ENCODE measurements around the gene SERAC1. TPM values are rescaled to one million over a fixed set of nuclear protein-coding genes. Genes with fewer than 3 reads are reported as not detected.

SERAC1 gene
- total RNA-seq, 1 donor from 2014 or later = 17.1 TPM

GRCh38 chr6:158066136-158066781 lies 101.8 kb downstream of the SERAC1 start:
- Mint-ChIP-seq H3K4me1 (ENCODE audit: low read depth) (peaks cover 40% of the 10 kb centered on the region), H3K36me3 (ENCODE audit: low read depth) (peaks cover 31% of the 10 kb centered on the region), H3K27me3 (ENCODE audit: low read depth) (no peaks in the 10 kb centered on the region), H3K9me3 (ENCODE audit: low read depth) (no peaks in the 10 kb centered on the region), H3K4me3 (ENCODE audit: unreplicated experiment) (no peak overlapping the region), H3K27ac (ENCODE audit: unreplicated experiment) (no peak overlapping the region)
- no peak for TF ChIP-seq CTCF (IDR thresholded peaks at IDR 0.05)
- peak; percentile 58 for DNase-seq (ENCODE audit: low spot score)

- no peak overlapping the region for H3K4me3 Mint-ChIP-seq (ENCODE audit: unreplicated experiment)
- no peaks in the 10 kb centered on the region for H3K9me3 Mint-ChIP-seq (ENCODE audit: low read depth)
- no peak overlapping the region for H3K27ac Mint-ChIP-seq (ENCODE audit: unreplicated experiment)
These were observed 103.3 kb downstream of the SERAC1 start for GRCh38 chr6:158064725-158065251.

GRCh38 chr6:158063736-158064135 lies 104.3 kb downstream of the SERAC1 start:
- Mint-ChIP-seq H3K27ac (ENCODE audit: unreplicated experiment) (no peak overlapping the region), H3K27me3 (ENCODE audit: low read depth) (no peaks in the 10 kb centered on the region), H3K9me3 (ENCODE audit: low read depth) (no peaks in the 10 kb centered on the region), H3K4me1 (ENCODE audit: low read depth) (peaks cover 32% of the 10 kb centered on the region), H3K4me3 (ENCODE audit: unreplicated experiment) (no peak overlapping the region), H3K36me3 (ENCODE audit: low read depth) (peaks cover 26% of the 10 kb centered on the region)
- DNase-seq (ENCODE audit: low spot score) = no peak
- no peak for TF ChIP-seq CTCF (IDR thresholded peaks at IDR 0.05)

More at GRCh38 chr6:158064725-158065251, 103.3 kb downstream of the SERAC1 start:
- peaks cover 42% of the 10 kb centered on the region for H3K4me1 Mint-ChIP-seq (ENCODE audit: low read depth)
- no peaks in the 10 kb centered on the region for H3K27me3 Mint-ChIP-seq (ENCODE audit: low read depth)
- H3K36me3 Mint-ChIP-seq (ENCODE audit: low read depth) = peaks cover 28% of the 10 kb centered on the region
- TF ChIP-seq CTCF (IDR thresholded peaks at IDR 0.05) = no peak
- DNase-seq (ENCODE audit: low spot score) = peak; percentile 68

GRCh38 chr6:158061709-158062461 lies 106.2 kb downstream of the SERAC1 start:
- Mint-ChIP-seq H3K4me3 (ENCODE audit: unreplicated experiment) (no peak overlapping the region), H3K27ac (ENCODE audit: unreplicated experiment) (no peak overlapping the region), H3K36me3 (ENCODE audit: low read depth) (peaks cover 22% of the 10 kb centered on the region), H3K27me3 (ENCODE audit: low read depth) (no peaks in the 10 kb centered on the region), H3K4me1 (ENCODE audit: low read depth) (peaks cover 33% of the 10 kb centered on the region), H3K9me3 (ENCODE audit: low read depth) (no peaks in the 10 kb centered on the region)
- DNase-seq (ENCODE audit: low spot score) = no peak
- TF ChIP-seq CTCF (IDR thresholded peaks at IDR 0.05) = no peak

GRCh38 chr6:158061361-158061708 lies 106.7 kb downstream of the SERAC1 start:
- Mint-ChIP-seq H3K27ac (ENCODE audit: unreplicated experiment) (peak overlapping the region; percentile 93), H3K9me3 (ENCODE audit: low read depth) (no peaks in the 10 kb centered on the region), H3K27me3 (ENCODE audit: low read depth) (no peaks in the 10 kb centered on the region), H3K4me3 (ENCODE audit: unreplicated experiment) (no peak overlapping the region), H3K36me3 (ENCODE audit: low read depth) (peaks cover 19% of the 10 kb centered on the region), H3K4me1 (ENCODE audit: low read depth) (peaks cover 35% of the 10 kb centered on the region)
- no peak for TF ChIP-seq CTCF (IDR thresholded peaks at IDR 0.05)
- no peak for DNase-seq (ENCODE audit: low spot score)

Measured in chondrocyte (in vitro differentiated cells).